Nephron progenitor cell (in vitro differentiated cells): ENCODE measurements around the gene NPSR1.

Experiments
- DNase-seq: peaks from one replicate; pipeline ENCODE4 v3.0.0; 2021
- H3K27ac Mint-ChIP-seq: 2 replicates; pipeline ENCODE4 v1.8.0; 2021; ENCODE audit warnings: mild to moderate bottlenecking, moderate library complexity, mixed read lengths
- H3K27me3 Mint-ChIP-seq: 2 replicates; pipeline ENCODE4 v1.8.0; 2021; ENCODE audit warnings: mild to moderate bottlenecking, low read depth, mixed read lengths; ENCODE audit not compliant: poor library complexity
- H3K36me3 Mint-ChIP-seq: 2 replicates; pipeline ENCODE4 v1.8.0; 2021; ENCODE audit warnings: low read depth, mixed read lengths
- H3K4me1 Mint-ChIP-seq: 2 replicates; pipeline ENCODE4 v1.8.0; 2021; ENCODE audit warnings: mixed read lengths
- H3K4me3 Mint-ChIP-seq: 2 replicates; pipeline ENCODE4 v1.8.0; 2021; ENCODE audit warnings: mild to moderate bottlenecking, moderate library complexity, mixed read lengths
- H3K9me3 Mint-ChIP-seq: 2 replicates; pipeline ENCODE4 v1.8.0; 2021; ENCODE audit warnings: mild to moderate bottlenecking, moderate library complexity, mixed read lengths
- CTCF ChIP-seq: fragments of 200-600 bp; sonication (generic); IDR thresholded peaks from 2 replicates; pipeline ENCODE4 v1.5.0; 2021; ENCODE audit warnings: antibody characterized with exemption

The NPSR1 gene

GRCh38 chr7:34749446-34749845, 91.4 kb downstream of the NPSR1 start:
- H3K4me1 Mint-ChIP-seq: no peaks in the 10 kb centered on the region
- H3K27me3 Mint-ChIP-seq: no peaks in the 10 kb centered on the region
- H3K36me3 Mint-ChIP-seq: no peaks in the 10 kb centered on the region
- no peak overlapping the region for H3K27ac Mint-ChIP-seq
- TF ChIP-seq CTCF: no peak
- no peak overlapping the region for H3K4me3 Mint-ChIP-seq
- DNase-seq: no peak
- H3K9me3 Mint-ChIP-seq: no peaks in the 10 kb centered on the region

GRCh38 chr7:34750209-34750608, 92.2 kb downstream of the NPSR1 start:
- DNase-seq: no peak
- no peaks in the 10 kb centered on the region for H3K36me3 Mint-ChIP-seq
- H3K4me3 Mint-ChIP-seq: no peak overlapping the region
- no peaks in the 10 kb centered on the region for H3K4me1 Mint-ChIP-seq
- no peak for TF ChIP-seq CTCF
- H3K27me3 Mint-ChIP-seq: no peaks in the 10 kb centered on the region
- H3K27ac Mint-ChIP-seq: no peak overlapping the region
- no peaks in the 10 kb centered on the region for H3K9me3 Mint-ChIP-seq

- H3K27me3 Mint-ChIP-seq: no peaks in the 10 kb centered on the region
- H3K27ac Mint-ChIP-seq: no peak overlapping the region
- H3K36me3 Mint-ChIP-seq: no peaks in the 10 kb centered on the region
- no peaks in the 10 kb centered on the region for H3K4me1 Mint-ChIP-seq
- no peaks in the 10 kb centered on the region for H3K9me3 Mint-ChIP-seq
- no peak for TF ChIP-seq CTCF
- no peak for DNase-seq
- H3K4me3 Mint-ChIP-seq: no peak overlapping the region
Measured at GRCh38 chr7:34750636-34751035, 92.6 kb downstream of the NPSR1 start.

- H3K27ac Mint-ChIP-seq: no peak overlapping the region
- H3K4me1 Mint-ChIP-seq: peaks cover 6% of the 10 kb centered on the region
- DNase-seq: no peak
- TF ChIP-seq CTCF: no peak
- H3K4me3 Mint-ChIP-seq: no peak overlapping the region
- H3K27me3 Mint-ChIP-seq: no peaks in the 10 kb centered on the region
- no peaks in the 10 kb centered on the region for H3K36me3 Mint-ChIP-seq
- no peaks in the 10 kb centered on the region for H3K9me3 Mint-ChIP-seq
Measured at GRCh38 chr7:34751725-34752643, 94.0 kb downstream of the NPSR1 start.

GRCh38 chr7:34752929-34753328, 94.9 kb downstream of the NPSR1 start:
- H3K4me3 Mint-ChIP-seq: no peak overlapping the region
- no peak overlapping the region for H3K27ac Mint-ChIP-seq

More at GRCh38 chr7:34752929-34753328, 94.9 kb downstream of the NPSR1 start:
- Mint-ChIP-seq H3K36me3 (no peaks in the 10 kb centered on the region), H3K4me1 (peaks cover 6% of the 10 kb centered on the region), H3K9me3 (no peaks in the 10 kb centered on the region), H3K27me3 (no peaks in the 10 kb centered on the region)
- TF ChIP-seq CTCF: no peak
- no peak for DNase-seq
